NCI-H1092 treated with DMSO at 0.1 percent for 48 hours (cell line): Measurements from ENCODE around the gene ATP8A2.

Source experiments
- DNase-seq: peaks from one replicate; lab custom pipeline; 2025; lab: John Stamatoyannopoulos, UW

Gene ATP8A2

GRCh38 chr13:26015271-26016125 is 643.7 kb downstream of the ATP8A2 start:
- no peak for DNase-seq

GRCh38 chr13:26016189-26016588 is 644.4 kb downstream of the ATP8A2 start:
- no peak for DNase-seq

DNA sequence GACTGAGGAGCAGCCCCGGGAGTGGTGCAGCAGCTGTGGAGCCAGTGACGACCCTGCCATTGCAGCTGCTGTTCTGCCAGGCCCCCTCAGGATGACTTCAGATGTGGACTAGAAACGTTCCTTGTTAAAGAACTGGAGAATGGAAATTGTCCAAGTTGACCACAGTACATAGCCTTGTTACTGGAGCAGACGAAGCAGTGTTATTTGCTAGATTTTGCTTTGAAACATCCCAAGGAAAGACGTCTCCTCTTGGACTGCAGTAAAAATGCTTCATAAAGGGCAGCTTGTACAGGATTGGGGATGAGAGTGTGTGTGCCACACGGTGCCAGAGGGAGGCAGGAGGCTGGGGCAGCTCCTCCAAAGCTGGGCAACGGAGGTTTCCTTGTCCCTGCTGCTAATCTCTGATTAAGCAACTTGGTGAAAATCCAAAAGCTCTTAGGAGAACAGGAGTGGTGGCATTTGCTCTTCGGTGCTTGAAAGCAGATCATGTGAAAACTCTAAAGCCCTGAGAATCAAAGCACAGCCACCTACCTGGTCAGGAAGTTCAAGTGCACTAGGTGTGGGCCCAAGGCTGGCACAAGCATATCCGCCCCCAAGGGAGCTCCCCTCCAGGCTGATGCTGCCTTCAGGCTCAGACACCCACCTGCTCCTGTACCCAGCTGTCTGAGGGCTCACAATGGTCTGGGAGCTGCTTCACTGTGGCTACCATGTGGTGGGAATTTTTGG is 645.6 kb downstream of the ATP8A2 start:
- DNase-seq = no peak

- no peak for DNase-seq
These were observed 646.3 kb downstream of the ATP8A2 start for GRCh38 chr13:26017932-26018665.

DNA sequence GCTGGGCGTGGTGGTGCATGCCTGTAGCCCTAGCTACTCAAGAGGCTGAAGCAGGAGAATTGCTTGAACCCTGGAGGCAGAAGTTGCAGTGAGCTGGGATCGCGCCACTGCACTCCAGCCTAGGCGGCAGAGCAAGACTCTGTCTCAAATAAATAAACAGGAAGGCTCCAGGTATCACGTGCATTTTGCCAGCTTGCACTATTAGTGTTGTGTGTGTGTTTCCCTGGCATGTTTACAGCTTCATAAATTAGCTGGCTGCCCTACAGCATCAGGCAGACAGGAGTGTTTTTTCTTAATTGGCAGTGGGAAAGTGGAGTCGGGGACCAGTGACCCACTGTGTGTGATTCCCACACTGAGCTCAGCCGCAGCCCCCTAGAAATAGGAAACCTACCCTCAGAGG is 647.5 kb downstream of the ATP8A2 start:
- no peak for DNase-seq

GRCh38 chr13:26019881-26020870 is 648.4 kb downstream of the ATP8A2 start:
- no peak for DNase-seq

- DNase-seq = no peak
These were observed 649.1 kb downstream of the ATP8A2 start for GRCh38 chr13:26020891-26021290.

DNA sequence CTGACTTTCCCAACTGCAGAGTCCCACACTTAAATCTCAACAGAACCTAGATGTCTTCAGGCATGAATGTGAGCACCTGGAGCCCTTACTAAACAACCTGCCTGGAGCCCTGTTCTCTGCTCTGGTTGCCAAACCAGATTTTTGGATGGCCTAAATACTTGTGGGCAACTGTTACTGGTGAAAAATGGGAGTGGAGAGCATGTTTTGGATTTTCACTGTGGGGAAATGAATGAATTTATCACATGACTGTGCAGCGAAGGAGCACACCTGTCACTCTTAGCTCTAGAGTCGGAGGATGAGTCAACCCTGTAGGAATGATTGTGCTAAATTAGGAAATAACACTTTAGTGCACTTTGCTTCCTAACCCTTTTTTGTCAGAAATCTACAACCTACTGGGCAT is 649.7 kb downstream of the ATP8A2 start:
- DNase-seq = no peak

GRCh38 chr13:26021956-26022355 is 650.2 kb downstream of the ATP8A2 start:
- no peak for DNase-seq

DNA sequence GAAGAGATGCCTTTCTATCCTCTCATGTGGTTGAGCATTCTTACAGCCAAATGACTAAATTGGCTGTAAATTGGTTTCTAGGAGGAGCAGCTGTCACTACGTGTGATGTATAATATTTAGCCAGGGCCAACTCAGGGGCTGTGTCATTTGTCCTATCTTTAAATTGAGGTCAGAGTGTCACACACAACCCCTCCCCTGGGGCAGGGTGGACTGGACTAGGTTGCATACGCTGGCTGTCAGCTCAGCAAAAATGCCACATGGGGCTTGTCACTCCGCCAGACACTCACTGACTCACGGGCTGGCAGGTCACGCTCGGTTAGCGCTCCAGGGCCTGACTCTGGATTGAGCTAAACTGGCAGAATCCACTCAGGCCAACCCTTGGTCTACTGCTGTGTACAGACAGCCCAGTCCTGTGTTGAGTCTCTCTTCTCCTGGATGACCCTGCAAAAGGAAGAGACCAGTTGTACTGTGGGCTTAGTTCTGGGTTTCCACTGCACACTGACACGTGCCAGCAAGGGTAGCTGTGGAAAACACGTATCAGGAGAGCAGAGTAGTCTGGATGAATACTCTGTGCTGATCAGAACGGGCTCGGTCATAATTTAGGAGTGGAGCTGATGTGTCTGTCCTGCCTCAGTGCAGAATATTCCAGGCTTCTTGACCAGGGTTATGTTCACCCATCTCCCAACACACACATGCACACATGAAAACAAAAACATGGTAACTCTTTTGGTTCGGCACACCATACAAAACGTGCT is 650.9 kb downstream of the ATP8A2 start:
- peak; percentile 73 for DNase-seq

DNA sequence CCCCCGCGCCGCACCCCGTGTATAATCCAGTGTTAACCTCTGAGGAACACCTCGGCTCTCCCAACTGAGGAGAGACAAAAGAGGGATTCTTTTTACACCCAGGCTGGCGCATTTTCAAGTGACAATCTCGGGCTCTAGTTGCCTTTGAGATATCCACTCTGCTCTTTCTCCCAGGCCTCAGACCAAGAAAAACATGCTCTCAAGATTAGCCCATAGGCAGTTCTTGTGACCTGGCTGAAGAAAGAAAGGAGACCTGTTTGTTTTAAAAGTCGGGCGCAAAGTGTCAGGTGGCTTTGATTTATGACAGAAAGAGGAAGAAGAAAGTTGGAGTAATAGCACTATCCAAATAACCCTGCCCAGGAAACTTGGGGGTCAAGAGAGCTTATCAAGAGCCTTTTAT is 652.8 kb downstream of the ATP8A2 start:
- no peak for DNase-seq

- no peak for DNase-seq
These were observed 653.4 kb downstream of the ATP8A2 start for GRCh38 chr13:26025196-26025595.

DNA sequence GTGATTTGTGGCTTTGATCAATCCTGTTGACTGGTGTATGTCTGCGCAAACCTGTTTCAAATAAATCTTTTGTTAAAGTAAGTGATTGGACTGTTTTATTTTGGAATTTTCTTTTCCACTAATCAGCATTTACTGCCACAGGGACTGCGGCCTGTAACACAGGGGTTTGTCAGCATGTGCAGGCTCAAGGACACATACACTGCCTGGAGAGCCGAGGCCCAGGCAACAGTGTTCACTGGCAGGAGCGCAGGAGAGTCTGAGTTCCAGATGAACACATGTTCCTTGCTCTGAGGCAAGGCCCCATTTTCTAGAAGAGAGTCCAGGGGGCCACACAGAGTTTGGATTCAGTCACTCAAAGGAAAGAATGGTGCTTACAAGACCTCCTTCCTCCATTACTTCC is 654.0 kb downstream of the ATP8A2 start:
- DNase-seq = no peak

DNA sequence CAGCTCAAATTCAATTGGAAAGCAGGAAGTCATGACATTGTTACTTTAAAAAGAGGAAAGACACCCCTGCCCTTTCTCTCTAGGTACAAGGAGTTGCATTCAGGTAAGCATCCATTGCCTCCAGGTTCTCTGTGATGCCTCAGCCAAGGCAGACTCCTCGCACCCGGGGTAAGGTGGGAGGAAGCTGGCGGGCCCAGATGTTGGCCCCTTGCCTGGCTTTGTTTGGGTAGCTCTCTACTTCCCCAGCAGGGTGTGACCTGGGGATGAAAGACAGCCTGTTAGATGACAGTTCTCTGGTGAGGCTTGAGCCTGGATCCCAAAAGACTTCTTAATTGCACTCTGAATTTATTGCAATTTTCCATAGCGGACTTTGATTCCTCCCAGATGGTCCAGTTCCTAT is 654.4 kb downstream of the ATP8A2 start:
- no peak for DNase-seq

GRCh38 chr13:26029581-26030136 is 657.9 kb downstream of the ATP8A2 start:
- no peak for DNase-seq

DNA sequence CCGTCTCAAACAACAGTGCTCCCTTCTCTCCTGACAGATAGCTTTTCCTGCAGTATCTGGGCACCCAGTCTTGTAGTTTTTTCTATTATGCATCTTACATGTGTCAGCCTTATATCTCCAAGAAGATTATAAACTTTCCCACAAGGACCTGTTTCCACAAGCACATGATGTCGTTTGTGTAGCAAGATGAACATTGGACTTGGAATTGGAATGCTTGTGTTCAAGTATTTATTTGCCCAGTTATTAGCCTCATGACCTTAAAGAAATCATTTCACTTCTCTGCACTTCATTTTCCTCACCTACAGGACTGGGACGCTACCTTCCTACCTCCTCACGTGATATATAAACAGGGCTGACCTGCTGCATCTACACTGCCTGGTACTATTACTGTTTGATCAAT is 658.6 kb downstream of the ATP8A2 start:
- DNase-seq = no peak

DNA sequence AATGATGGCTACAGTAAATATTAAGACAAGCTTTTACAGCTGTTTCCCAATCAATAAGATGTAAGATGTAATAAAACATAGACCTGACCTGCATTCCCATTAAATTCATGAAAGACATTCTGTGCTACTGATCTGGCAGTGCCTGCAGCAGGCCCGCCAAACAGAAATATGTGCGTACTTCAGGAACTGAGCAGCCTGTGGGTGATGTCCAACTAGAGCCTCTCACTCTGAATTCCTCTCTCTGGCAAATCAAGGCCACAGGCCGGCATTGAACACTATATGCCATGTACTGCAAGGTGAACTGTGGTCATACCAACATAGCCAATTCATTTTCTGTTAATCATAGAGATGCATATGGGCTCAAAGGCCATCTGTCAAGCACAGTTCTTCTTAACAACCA is 662.2 kb downstream of the ATP8A2 start:
- no peak for DNase-seq

DNA sequence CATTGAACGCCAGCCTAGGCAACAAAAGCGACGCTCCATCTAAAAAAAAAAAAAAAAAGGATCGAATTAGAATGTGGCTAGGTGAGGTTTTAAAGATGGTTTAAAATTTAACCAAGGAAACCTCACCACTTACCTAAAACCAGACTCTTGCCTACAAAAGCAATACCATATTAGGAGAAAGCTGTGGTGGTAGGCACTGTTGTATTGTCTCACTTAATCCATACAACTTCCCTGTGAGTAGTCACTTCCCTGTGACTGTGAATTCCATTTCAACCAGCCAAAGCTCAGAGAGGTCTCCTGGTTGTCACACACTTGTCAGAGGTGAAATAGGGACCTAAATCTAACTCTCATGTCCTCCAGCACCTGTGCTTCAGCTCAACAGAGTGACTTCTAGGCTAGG is 664.6 kb downstream of the ATP8A2 start:
- DNase-seq = no peak

DNA sequence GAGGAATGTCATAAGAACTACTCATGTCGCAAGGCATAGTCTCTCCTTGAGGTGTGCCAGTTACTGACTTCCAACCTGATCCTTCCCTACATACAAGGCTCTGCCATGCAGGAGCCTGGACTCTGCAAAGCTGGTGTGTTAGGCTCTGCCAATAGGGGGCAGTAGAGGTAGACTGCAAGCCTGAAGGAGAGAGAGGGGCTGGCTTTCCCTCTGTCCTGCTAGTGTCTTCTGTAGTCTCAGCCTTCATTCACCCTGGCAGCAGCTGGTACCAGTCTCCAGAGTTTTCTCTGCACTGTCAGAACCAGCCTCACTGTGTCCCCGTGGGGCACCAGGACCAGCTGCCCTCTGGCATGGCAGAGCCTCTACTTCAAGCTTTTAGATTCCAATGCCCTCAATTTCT is 665.5 kb downstream of the ATP8A2 start:
- DNase-seq = peak; percentile 31

GRCh38 chr13:26038931-26039475 is 667.2 kb downstream of the ATP8A2 start:
- no peak for DNase-seq
